ENCODE data around the gene PSME3. TPM values are rescaled to one million over a fixed set of nuclear protein-coding genes. Genes with fewer than 3 reads are reported as not detected.

PSME3 gene
- total RNA-seq, 1 donor, result 130 TPM

GRCh38 chr17:42817866-42818265, 15.3 kb upstream of the PSME3 start:
- DNase-seq (ENCODE audit: low read depth), result no peak
- H3K4me3 ChIP-seq (ENCODE audit: low read depth, low read length), result no peak overlapping the region
- TF ChIP-seq, protein P1, sequence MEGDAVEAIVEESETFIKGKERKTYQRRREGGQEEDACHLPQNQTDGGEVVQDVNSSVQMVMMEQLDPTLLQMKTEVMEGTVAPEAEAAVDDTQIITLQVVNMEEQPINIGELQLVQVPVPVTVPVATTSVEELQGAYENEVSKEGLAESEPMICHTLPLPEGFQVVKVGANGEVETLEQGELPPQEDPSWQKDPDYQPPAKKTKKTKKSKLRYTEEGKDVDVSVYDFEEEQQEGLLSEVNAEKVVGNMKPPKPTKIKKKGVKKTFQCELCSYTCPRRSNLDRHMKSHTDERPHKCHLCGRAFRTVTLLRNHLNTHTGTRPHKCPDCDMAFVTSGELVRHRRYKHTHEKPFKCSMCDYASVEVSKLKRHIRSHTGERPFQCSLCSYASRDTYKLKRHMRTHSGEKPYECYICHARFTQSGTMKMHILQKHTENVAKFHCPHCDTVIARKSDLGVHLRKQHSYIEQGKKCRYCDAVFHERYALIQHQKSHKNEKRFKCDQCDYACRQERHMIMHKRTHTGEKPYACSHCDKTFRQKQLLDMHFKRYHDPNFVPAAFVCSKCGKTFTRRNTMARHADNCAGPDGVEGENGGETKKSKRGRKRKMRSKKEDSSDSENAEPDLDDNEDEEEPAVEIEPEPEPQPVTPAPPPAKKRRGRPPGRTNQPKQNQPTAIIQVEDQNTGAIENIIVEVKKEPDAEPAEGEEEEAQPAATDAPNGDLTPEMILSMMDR (IDR thresholded peaks at IDR 0.05; ENCODE audit: insufficient read depth, low read depth, low read length), result no peak

GRCh38 chr17:42818379-42818778, 14.8 kb upstream of the PSME3 start:
- DNase-seq (ENCODE audit: low read depth), result no peak
- no peak overlapping the region for H3K4me3 ChIP-seq (ENCODE audit: low read depth, low read length)
- TF ChIP-seq, protein P1 (IDR thresholded peaks at IDR 0.05; ENCODE audit: insufficient read depth, low read depth, low read length), result no peak

DNA sequence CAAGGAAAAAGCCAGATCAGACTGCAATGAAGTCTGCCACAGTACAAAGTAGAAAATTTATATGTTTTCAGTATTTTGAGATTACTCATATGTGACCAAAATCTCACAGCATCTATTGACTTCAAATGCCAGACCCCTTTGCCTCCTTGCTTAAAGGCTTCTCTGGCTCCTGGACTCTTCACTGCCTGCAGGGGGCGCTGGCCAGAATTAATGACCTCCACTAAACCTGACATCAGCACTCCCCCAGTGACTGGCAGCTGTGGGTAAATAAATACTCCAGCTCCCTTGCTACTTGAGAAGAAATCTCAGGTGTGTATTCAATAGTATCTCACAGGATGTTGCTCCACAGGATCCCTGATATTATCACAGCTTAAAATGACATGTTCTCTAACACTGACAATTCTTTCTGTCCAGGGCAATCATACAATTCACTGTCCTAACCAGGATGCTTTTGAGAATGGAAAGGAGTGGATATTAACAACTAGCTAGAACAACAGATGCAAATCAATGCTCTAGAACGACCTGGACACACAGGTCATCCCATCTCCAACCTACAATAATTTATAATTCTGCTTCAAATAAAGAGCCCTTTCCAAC, 13.2 kb upstream of the PSME3 start:
- TF ChIP-seq, protein P1 (IDR thresholded peaks at IDR 0.05; ENCODE audit: insufficient read depth, low read depth, low read length), result peak; percentile 76
- H3K4me3 ChIP-seq (ENCODE audit: low read depth, low read length), result no peak overlapping the region
- peak; percentile 46 for DNase-seq (ENCODE audit: low read depth)

GRCh38 chr17:42821176-42821575, 12.0 kb upstream of the PSME3 start:
- TF ChIP-seq, protein P1 (IDR thresholded peaks at IDR 0.05; ENCODE audit: insufficient read depth, low read depth, low read length), result no peak
- DNase-seq (ENCODE audit: low read depth), result peak; percentile 68
- H3K4me3 ChIP-seq (ENCODE audit: low read depth, low read length), result no peak overlapping the region

GRCh38 chr17:42827472-42827871, 5.7 kb upstream of the PSME3 start:
- TF ChIP-seq, protein P1 (IDR thresholded peaks at IDR 0.05; ENCODE audit: insufficient read depth, low read depth, low read length), result no peak
- no peak overlapping the region for H3K4me3 ChIP-seq (ENCODE audit: low read depth, low read length)
- no peak for DNase-seq (ENCODE audit: low read depth)

GRCh38 chr17:42830971-42831370, 2.2 kb upstream of the PSME3 start:
- no peak for DNase-seq (ENCODE audit: low read depth)
- H3K4me3 ChIP-seq (ENCODE audit: low read depth, low read length), result no peak overlapping the region
- TF ChIP-seq, protein P1 (IDR thresholded peaks at IDR 0.05; ENCODE audit: insufficient read depth, low read depth, low read length), result no peak
